Colonic mucosa (tissue), 4 donors: ENCODE measurements around the gene PRKAG2. TPM values are rescaled to one million over a fixed set of nuclear protein-coding genes. Genes with fewer than 3 reads are reported as not detected.

Experiments used
- DNase-seq: peaks from one replicate; pipeline ENCODE4 v3.0.0-alpha.2; 2020
- H3K27ac ChIP-seq: fragments of 200-600 bp; one replicate; pipeline ENCODE4 v1.8.0; 2021
- H3K27me3 ChIP-seq: fragments of 200-600 bp; one replicate; pipeline ENCODE4 v1.8.0; 2021
- H3K36me3 ChIP-seq: fragments of 200-600 bp; one replicate; pipeline ENCODE4 v1.8.0; 2021
- H3K4me1 ChIP-seq: fragments of 200-600 bp; one replicate; pipeline ENCODE4 v1.8.0; 2021; ENCODE audit warnings: mild to moderate bottlenecking
- H3K4me3 ChIP-seq: fragments of 200-600 bp; one replicate; pipeline ENCODE4 v1.8.0; 2021
- H3K9ac ChIP-seq, 2 donors: one replicate each; pipeline ENCODE4 v1.7.0; 2013; ENCODE audit warnings: control low read depth in 2 of 2, low read depth in 2 of 2, low read length in 2 of 2
- H3K9me3 ChIP-seq: fragments of 200-600 bp; one replicate; pipeline ENCODE4 v1.8.0; 2021
- intact Hi-C: fragments of 100-400 bp; cut with DNase I; formaldehyde crosslinking; loops from one replicate; pipeline ENCODE4 v1.14.1; 2022
- total RNA-seq, 2 donors: library from RNA; stranded (reverse); fragmentation: NEBNext Ultra II Directional in 1 of 2; extraction: Animal tissue kit (Norgen Biotek cat#: 25700) in 1 of 2; gene quantifications; one replicate each; pipeline ENCODE4 v1.2.1, GENCODE V29; 2021
- TF ChIP-seq, protein P1 (sequence below): fragments of 200-600 bp; IDR thresholded peaks from one replicate; pipeline ENCODE4 v1.8.0; 2022; ENCODE audit warnings: antibody characterized with exemption, mild to moderate bottlenecking
- donor health status: healthy.
- donor health status: DM: no; HTN: no; CAD: no.
- donor health status: DM: no; HTN: no; CAD: no.

PRKAG2 gene
- total RNA-seq, 2 donors from 2014 or later: 36.3 to 42.0 TPM

DNA sequence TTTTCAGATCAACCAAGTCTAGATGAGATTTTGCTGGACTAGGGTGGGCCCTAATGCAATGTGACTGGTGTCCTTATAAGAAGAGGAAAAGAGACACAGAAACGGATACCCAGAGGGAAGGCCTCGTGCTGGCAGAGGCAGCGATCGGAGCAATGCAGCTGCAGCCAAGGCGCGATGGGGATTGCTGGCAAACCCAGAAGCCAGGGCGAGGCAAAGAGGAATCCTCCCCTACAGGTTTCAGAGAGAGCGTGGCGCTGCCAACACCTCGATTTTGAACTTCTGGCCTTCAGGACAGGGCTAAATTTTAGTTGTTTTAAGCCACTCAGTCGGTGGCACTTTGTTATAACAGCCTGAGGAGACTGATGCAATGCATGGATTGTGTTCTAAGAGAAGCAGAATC is 200.2 kb downstream of the PRKAG2 start:
- Histone ChIP-seq H3K9ac (no peak overlapping the region), H3K9me3 (no peaks in the 10 kb centered on the region), H3K4me3 (no peak overlapping the region), H3K27me3 (no peaks in the 10 kb centered on the region), H3K27ac (no peak overlapping the region), H3K4me1 (no peaks in the 10 kb centered on the region), H3K36me3 (no peaks in the 10 kb centered on the region)
- intact Hi-C loops: no loop called here
- no peak for DNase-seq
- TF ChIP-seq, protein P1, sequence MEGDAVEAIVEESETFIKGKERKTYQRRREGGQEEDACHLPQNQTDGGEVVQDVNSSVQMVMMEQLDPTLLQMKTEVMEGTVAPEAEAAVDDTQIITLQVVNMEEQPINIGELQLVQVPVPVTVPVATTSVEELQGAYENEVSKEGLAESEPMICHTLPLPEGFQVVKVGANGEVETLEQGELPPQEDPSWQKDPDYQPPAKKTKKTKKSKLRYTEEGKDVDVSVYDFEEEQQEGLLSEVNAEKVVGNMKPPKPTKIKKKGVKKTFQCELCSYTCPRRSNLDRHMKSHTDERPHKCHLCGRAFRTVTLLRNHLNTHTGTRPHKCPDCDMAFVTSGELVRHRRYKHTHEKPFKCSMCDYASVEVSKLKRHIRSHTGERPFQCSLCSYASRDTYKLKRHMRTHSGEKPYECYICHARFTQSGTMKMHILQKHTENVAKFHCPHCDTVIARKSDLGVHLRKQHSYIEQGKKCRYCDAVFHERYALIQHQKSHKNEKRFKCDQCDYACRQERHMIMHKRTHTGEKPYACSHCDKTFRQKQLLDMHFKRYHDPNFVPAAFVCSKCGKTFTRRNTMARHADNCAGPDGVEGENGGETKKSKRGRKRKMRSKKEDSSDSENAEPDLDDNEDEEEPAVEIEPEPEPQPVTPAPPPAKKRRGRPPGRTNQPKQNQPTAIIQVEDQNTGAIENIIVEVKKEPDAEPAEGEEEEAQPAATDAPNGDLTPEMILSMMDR: no peak

GRCh38 chr7:151675196-151675920 is 201.6 kb downstream of the PRKAG2 start:
- TF ChIP-seq, protein P1: no peak
- H3K36me3 ChIP-seq: no peaks in the 10 kb centered on the region
- no peak overlapping the region for H3K27ac ChIP-seq
- H3K4me1 ChIP-seq: no peaks in the 10 kb centered on the region
- no peak for DNase-seq
- H3K9me3 ChIP-seq: no peaks in the 10 kb centered on the region
- no peak overlapping the region for H3K4me3 ChIP-seq
- no peak overlapping the region for H3K9ac ChIP-seq
- H3K27me3 ChIP-seq: no peaks in the 10 kb centered on the region
- intact Hi-C loops: no loop called here

GRCh38 chr7:151674161-151674920 is 202.6 kb downstream of the PRKAG2 start:
- Histone ChIP-seq H3K27ac (no peak overlapping the region), H3K9me3 (no peaks in the 10 kb centered on the region), H3K4me3 (no peak overlapping the region), H3K27me3 (no peaks in the 10 kb centered on the region), H3K4me1 (no peaks in the 10 kb centered on the region), H3K36me3 (no peaks in the 10 kb centered on the region), H3K9ac (no peak overlapping the region)
- intact Hi-C loops: no loop called here
- DNase-seq: no peak
- TF ChIP-seq, protein P1: no peak

DNA sequence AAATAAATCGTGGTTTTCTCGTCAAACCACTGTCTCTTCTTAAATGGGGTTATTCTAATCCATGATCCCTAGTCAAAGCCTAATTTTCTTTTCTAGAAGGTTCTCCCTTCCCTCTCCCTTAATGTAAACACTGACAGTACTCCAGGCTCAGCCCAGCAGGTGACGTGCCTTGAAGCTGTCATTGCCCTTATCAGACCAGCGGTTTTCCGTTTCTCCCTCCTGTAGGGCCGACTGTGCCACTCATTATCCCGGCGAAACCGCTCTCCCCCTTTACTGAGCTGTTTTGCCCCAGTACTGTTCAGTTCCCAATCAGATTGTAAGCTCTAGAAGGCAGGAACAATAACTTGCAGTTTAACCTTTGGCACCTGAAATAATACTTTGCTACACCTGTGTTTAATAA is 203.7 kb downstream of the PRKAG2 start:
- Histone ChIP-seq H3K36me3 (no peaks in the 10 kb centered on the region), H3K27ac (no peak overlapping the region), H3K9ac (no peak overlapping the region), H3K4me1 (no peaks in the 10 kb centered on the region), H3K4me3 (no peak overlapping the region), H3K9me3 (no peaks in the 10 kb centered on the region), H3K27me3 (no peaks in the 10 kb centered on the region)
- intact Hi-C loops: no loop called here
- DNase-seq: no peak
- TF ChIP-seq, protein P1: no peak

DNA sequence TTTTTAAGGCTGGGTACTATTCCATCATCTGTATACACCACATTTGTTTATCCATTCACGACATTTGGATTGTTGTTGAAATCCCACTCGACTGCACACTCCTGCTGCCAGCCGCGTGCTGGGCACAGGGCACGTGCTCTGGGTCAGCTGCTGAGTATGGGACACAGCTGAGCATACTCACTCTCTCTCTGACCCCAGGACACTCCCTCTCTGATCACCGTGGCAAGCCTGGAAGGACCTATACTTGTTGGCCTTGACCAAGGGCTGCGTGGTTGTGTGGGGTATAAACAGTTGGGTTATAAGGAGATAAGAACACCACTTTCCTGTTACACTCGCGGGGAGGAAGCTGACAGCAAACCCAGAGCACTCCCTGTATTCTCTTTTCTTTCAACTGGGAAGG is 204.2 kb downstream of the PRKAG2 start:
- no peaks in the 10 kb centered on the region for H3K36me3 ChIP-seq
- H3K4me3 ChIP-seq: no peak overlapping the region
- no peak overlapping the region for H3K27ac ChIP-seq
- TF ChIP-seq, protein P1: no peak
- H3K4me1 ChIP-seq: no peaks in the 10 kb centered on the region
- no peaks in the 10 kb centered on the region for H3K27me3 ChIP-seq
- intact Hi-C loops: no loop called here
- DNase-seq: no peak
- no peak overlapping the region for H3K9ac ChIP-seq
- H3K9me3 ChIP-seq: no peaks in the 10 kb centered on the region
